Measurements from ENCODE around the gene PLPP6. TPM values are rescaled to one million over a fixed set of nuclear protein-coding genes. Genes with fewer than 3 reads are reported as not detected.

The PLPP6 gene
- total and polyA plus RNA-seq, 2 of the 13 experiments (the other 11 are each of a cell fraction or from before 2014, with no cell fraction given), result 12.1 to 15.5 TPM

GRCh38 chr9:4679268-4680172 is 17.4 kb downstream of the PLPP6 start, which contains the start of gene CDC37L1 (continued):
- TF ChIP-seq ZNF546 (CRISPR knock-in tag; conservative IDR thresholded peaks at IDR 0.05) (peak; percentile 88; the same call in 1 of the 2 replicates), GATAD1 (CRISPR knock-in tag; IDR thresholded peaks at IDR 0.05) (peak; percentile 86), TFDP1 (CRISPR knock-in tag; IDR thresholded peaks at IDR 0.05; ENCODE audit: borderline replicate concordance) (peak; percentile 64; the same call in 1 of the 2 replicates), ZNF891 (CRISPR knock-in tag; IDR thresholded peaks at IDR 0.05) (peak; percentile 20; the same call in 1 of the 2 replicates), NFATC3 (CRISPR knock-in tag; IDR thresholded peaks at IDR 0.05) (no peak), MAZ (IDR thresholded peaks at IDR 0.05; ENCODE audit: borderline replicate concordance, low read depth, low read length) (peak; percentile 71), MAZ (CRISPR knock-in tag; IDR thresholded peaks at IDR 0.05; ENCODE audit: low read depth) (peak; percentile 80), ZNF629 (CRISPR knock-in tag; conservative IDR thresholded peaks at IDR 0.05) (peak; percentile 20; the same call in 1 of the 2 replicates), FOSL2 (CRISPR knock-in tag; IDR thresholded peaks at IDR 0.05) (peak; percentile 43; the same call in 1 of the 2 replicates), ZNF562 (CRISPR knock-in tag; IDR thresholded peaks at IDR 0.05; ENCODE audit: borderline replicate concordance) (no peak), ZNF768 (CRISPR knock-in tag; IDR thresholded peaks at IDR 0.05) (peak; percentile 52; the same call in 1 of the 2 replicates), ZNF660 (CRISPR knock-in tag; IDR thresholded peaks at IDR 0.05; ENCODE audit: borderline replicate concordance, low read depth) (no peak), FOSL1 (CRISPR knock-in tag; IDR thresholded peaks at IDR 0.05; ENCODE audit: borderline replicate concordance) (0 out of 2 replicates have a peak, but pooled peaks have one; percentile 26), ZIK1 (CRISPR knock-in tag; IDR thresholded peaks at IDR 0.05; ENCODE audit: borderline replicate concordance, low read depth) (peak; percentile 38; the same call in 1 of the 2 replicates), TIGD3 (CRISPR knock-in tag; IDR thresholded peaks at IDR 0.05; ENCODE audit: borderline replicate concordance) (no peak), ARNT (IDR thresholded peaks at IDR 0.05) (no peak), ATF1 (CRISPR knock-in tag; IDR thresholded peaks at IDR 0.05) (peak; percentile 84), ZNF740 (CRISPR knock-in tag; IDR thresholded peaks at IDR 0.05) (0 out of 2 replicates have a peak, but pooled peaks have one; percentile 24), RCOR2 (CRISPR knock-in tag; IDR thresholded peaks at IDR 0.05) (no peak), FOXA3 (CRISPR knock-in tag; IDR thresholded peaks at IDR 0.05) (peak; percentile 71; the same call in 1 of the 2 replicates), TFAP4 (IDR thresholded peaks at IDR 0.05; ENCODE audit: borderline replicate concordance, low read depth) (peak; percentile 37; the same call in 1 of the 2 replicates)
- TF ChIP-seq, protein P1, sequence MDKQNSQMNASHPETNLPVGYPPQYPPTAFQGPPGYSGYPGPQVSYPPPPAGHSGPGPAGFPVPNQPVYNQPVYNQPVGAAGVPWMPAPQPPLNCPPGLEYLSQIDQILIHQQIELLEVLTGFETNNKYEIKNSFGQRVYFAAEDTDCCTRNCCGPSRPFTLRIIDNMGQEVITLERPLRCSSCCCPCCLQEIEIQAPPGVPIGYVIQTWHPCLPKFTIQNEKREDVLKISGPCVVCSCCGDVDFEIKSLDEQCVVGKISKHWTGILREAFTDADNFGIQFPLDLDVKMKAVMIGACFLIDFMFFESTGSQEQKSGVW (CRISPR knock-in tag; IDR thresholded peaks at IDR 0.05; ENCODE audit: borderline replicate concordance), result 0 out of 2 replicates have a peak, but pooled peaks have one; percentile 66
- TF ChIP-seq, protein P2, sequence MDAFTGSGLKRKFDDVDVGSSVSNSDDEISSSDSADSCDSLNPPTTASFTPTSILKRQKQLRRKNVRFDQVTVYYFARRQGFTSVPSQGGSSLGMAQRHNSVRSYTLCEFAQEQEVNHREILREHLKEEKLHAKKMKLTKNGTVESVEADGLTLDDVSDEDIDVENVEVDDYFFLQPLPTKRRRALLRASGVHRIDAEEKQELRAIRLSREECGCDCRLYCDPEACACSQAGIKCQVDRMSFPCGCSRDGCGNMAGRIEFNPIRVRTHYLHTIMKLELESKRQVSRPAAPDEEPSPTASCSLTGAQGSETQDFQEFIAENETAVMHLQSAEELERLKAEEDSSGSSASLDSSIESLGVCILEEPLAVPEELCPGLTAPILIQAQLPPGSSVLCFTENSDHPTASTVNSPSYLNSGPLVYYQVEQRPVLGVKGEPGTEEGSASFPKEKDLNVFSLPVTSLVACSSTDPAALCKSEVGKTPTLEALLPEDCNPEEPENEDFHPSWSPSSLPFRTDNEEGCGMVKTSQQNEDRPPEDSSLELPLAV (CRISPR knock-in tag; conservative IDR thresholded peaks at IDR 0.05; ENCODE audit: low read depth), result no peak

Data from HepG2 (cell line).